RWPE2 (cell line): ENCODE data around the gene SORCS2.

Source experiments
- ATAC-seq: fragments of 200-7000 bp; cut with Tn5 transposase; 3 replicates; pipeline ENCODE4 v1.9.1; 2021; ENCODE audit warnings: low read depth
- DNase-seq: peaks from one replicate; pipeline ENCODE4 v3.0.0-alpha.2; 2020; ENCODE audit warnings: low spot score
- H3K27ac ChIP-seq: fragments of 450-650 bp; 2 replicates; pipeline ENCODE4 v1.5.1; 2017; ENCODE audit warnings: mild to moderate bottlenecking; ENCODE audit not compliant: poor library complexity, severe bottlenecking
- H3K27me3 ChIP-seq: fragments of 250-450 bp; sonication (Bioruptor Pico); 2 replicates; pipeline ENCODE4 v1.5.1; 2021; ENCODE audit warnings: mild to moderate bottlenecking, moderate library complexity; ENCODE audit not compliant: insufficient read depth, poor library complexity, severe bottlenecking
- H3K36me3 ChIP-seq: fragments of 250-450 bp; sonication (Bioruptor Pico); 2 replicates; pipeline ENCODE4 v1.5.1; 2020; ENCODE audit warnings: low read depth, mild to moderate bottlenecking, moderate library complexity
- H3K4me1 ChIP-seq: fragments of 250-450 bp; sonication (Bioruptor Pico); 2 replicates; pipeline ENCODE4 v1.5.1; 2021; ENCODE audit warnings: mild to moderate bottlenecking, moderate library complexity; ENCODE audit not compliant: insufficient read depth, poor library complexity, severe bottlenecking
- H3K4me3 ChIP-seq: fragments of 250-450 bp; sonication (Bioruptor Pico); 2 replicates; pipeline ENCODE4 v1.5.1; 2021; ENCODE audit warnings: mild to moderate bottlenecking, moderate library complexity; ENCODE audit not compliant: severe bottlenecking
- H3K9me3 ChIP-seq: fragments of 250-450 bp; sonication (Bioruptor Pico); 2 replicates; pipeline ENCODE4 v1.5.1; 2021; ENCODE audit warnings: mild to moderate bottlenecking, moderate library complexity; ENCODE audit not compliant: severe bottlenecking
- CTCF ChIP-seq: fragments of 450-650 bp; IDR thresholded peaks from one replicate; pipeline ENCODE4 v1.5.1; 2017; ENCODE audit warnings: mild to moderate bottlenecking, moderate library complexity; ENCODE audit not compliant: poor library complexity, severe bottlenecking

SORCS2 gene

GRCh38 chr4:7752649-7753048 is 560.3 kb downstream of the SORCS2 start:
- H3K36me3 ChIP-seq = no peaks in the 10 kb centered on the region
- no peak overlapping the region for H3K4me3 ChIP-seq
- H3K27me3 ChIP-seq = no peaks in the 10 kb centered on the region
- TF ChIP-seq CTCF = no peak
- peaks cover 13% of the 10 kb centered on the region for H3K4me1 ChIP-seq
- H3K9me3 ChIP-seq = no peaks in the 10 kb centered on the region
- DNase-seq = no peak
- no peak overlapping the region for H3K27ac ChIP-seq
- ATAC-seq = no peak

DNA sequence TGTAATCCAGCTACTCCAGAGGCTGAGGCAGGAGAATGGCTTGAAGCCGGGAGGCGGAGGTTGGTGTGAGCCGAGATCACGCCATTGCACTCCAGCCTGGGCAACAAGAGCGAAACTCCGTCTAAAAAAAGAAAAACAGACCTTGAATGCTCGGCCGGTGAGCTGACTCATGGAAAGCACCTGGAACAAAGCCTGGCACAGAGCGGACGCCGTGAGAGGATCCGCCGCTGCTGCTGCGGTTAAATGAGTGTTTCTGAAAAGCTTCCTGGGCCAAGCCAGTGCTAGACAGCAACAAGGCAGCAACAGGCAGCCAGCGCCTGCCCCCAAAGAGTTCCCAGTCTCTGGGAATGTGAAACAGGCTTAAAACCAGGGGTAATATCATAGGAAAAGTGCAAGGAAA is 560.9 kb downstream of the SORCS2 start:
- H3K4me1 ChIP-seq = peaks cover 13% of the 10 kb centered on the region
- H3K36me3 ChIP-seq = no peaks in the 10 kb centered on the region
- peak; percentile 26; the same call in 1 of the 3 replicates for ATAC-seq
- H3K27me3 ChIP-seq = no peaks in the 10 kb centered on the region
- no peaks in the 10 kb centered on the region for H3K9me3 ChIP-seq
- no peak for DNase-seq
- no peak overlapping the region for H3K27ac ChIP-seq
- no peak overlapping the region for H3K4me3 ChIP-seq
- TF ChIP-seq CTCF = no peak

DNA sequence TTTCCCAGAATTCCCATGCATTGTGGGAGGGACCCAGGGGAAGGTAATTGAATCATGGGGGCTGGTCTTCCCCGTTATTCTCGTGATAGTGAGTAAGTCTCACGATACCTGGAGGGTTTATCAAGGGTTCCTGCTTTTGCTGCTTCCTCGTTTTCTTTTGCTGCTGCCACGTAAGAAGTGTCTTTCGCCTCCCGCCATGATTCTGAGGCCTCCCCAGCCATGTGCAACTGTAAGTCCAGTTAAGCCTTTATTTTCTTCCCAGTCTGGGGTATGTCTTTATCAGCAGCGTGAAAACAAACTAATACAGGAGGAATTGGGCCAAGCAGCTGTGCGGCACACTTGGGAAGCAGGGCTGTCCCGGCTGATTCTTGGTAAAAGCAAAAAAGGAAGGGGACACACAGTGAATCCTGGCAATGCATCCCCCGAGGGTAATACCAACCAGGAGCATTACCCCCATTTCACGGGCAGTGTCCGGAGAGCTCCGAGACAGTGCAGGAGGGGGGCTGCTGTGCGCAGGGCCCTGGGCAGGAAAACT is 561.7 kb downstream of the SORCS2 start:
- H3K4me3 ChIP-seq = no peak overlapping the region
- H3K9me3 ChIP-seq = no peaks in the 10 kb centered on the region
- H3K27me3 ChIP-seq = no peaks in the 10 kb centered on the region
- TF ChIP-seq CTCF = no peak
- no peak overlapping the region for H3K27ac ChIP-seq
- peaks cover 11% of the 10 kb centered on the region for H3K4me1 ChIP-seq
- no peak for DNase-seq
- no peak for ATAC-seq
- H3K36me3 ChIP-seq = no peaks in the 10 kb centered on the region

- no peak overlapping the region for H3K4me3 ChIP-seq
Observed at GRCh38 chr4:7754565-7755262, 562.4 kb downstream of the SORCS2 start.

More at GRCh38 chr4:7754565-7755262, 562.4 kb downstream of the SORCS2 start:
- no peak for TF ChIP-seq CTCF
- ATAC-seq = no peak
- Histone ChIP-seq H3K36me3 (no peaks in the 10 kb centered on the region), H3K27me3 (no peaks in the 10 kb centered on the region), H3K27ac (no peak overlapping the region), H3K4me1 (peaks cover 7% of the 10 kb centered on the region), H3K9me3 (no peaks in the 10 kb centered on the region)
- DNase-seq = no peak
